HCT116 (cell line): ENCODE results near the gene ARHGAP35.

Source experiments
- CTCF ChIP-seq, 3 experiments: fragments of 200-600 bp in 1 of 3; sonication (generic) in 1 of 3; IDR thresholded peaks in 2 of 3; conservative IDR thresholded peaks in 1 of 3; 2 replicates each; pipeline ENCODE4 v1.5.1; 2012 to 2017; ENCODE audit warnings: low read depth in 2 of 3, low read length in 2 of 3, antibody characterized with exemption in 1 of 3, borderline replicate concordance in 1 of 3, control low read depth in 1 of 3, mild to moderate bottlenecking in 1 of 3, mixed read lengths in 1 of 3, mixed run types in 1 of 3, moderate library complexity in 1 of 3; ENCODE audit not compliant: insufficient read depth in 1 of 3
- ELF1 ChIP-seq: IDR thresholded peaks from 2 replicates; pipeline ENCODE4 v1.6.1; 2012; ENCODE audit warnings: low read depth, borderline replicate concordance
- EZH2 ChIP-seq: fragments of 200-600 bp; sonication (generic); IDR thresholded peaks from 2 replicates; pipeline ENCODE4 v1.6.1; 2017; ENCODE audit warnings: antibody characterized with exemption, mixed run types
- JUND ChIP-seq: IDR thresholded peaks from 2 replicates; pipeline ENCODE4 v1.6.1; 2012
- POLR2A ChIP-seq: IDR thresholded peaks from 2 replicates; pipeline ENCODE4 v1.7.0; 2011; ENCODE audit warnings: borderline replicate concordance; ENCODE audit not compliant: insufficient read depth, insufficient read length; ENCODE audit errors: extremely low read depth
- POLR2AphosphoS5 ChIP-seq: IDR thresholded peaks from 2 replicates; pipeline ENCODE4 v1.6.1; 2011; ENCODE audit warnings: mild to moderate bottlenecking, low read depth, low read length, moderate library complexity
- SIN3A ChIP-seq: IDR thresholded peaks from 2 replicates; pipeline ENCODE4 v1.6.1; 2012; ENCODE audit warnings: low read depth
- SP1 ChIP-seq: IDR thresholded peaks from 2 replicates; pipeline ENCODE4 v1.6.1; 2012; ENCODE audit warnings: low read depth
- TCF7L2 ChIP-seq: IDR thresholded peaks from 2 replicates; pipeline ENCODE4 v1.7.0; 2011; ENCODE audit warnings: borderline replicate concordance, inconsistent platforms; ENCODE audit not compliant: insufficient read depth, insufficient read length; ENCODE audit errors: extremely low read depth
- YY1 ChIP-seq: IDR thresholded peaks from 2 replicates; pipeline ENCODE4 v1.6.1; 2011; ENCODE audit warnings: low read length, low read depth, moderate library complexity, mild to moderate bottlenecking; ENCODE audit not compliant: insufficient replicate concordance; ENCODE audit errors: extremely low read depth
- ZBTB33 ChIP-seq: IDR thresholded peaks from 2 replicates; pipeline ENCODE4 v1.6.1; 2011; ENCODE audit warnings: mild to moderate bottlenecking, low read length, moderate library complexity; ENCODE audit not compliant: insufficient replicate concordance; ENCODE audit errors: extremely low read depth
- ZNF274 ChIP-seq: fragments of 200-500 bp; sonication (Bioruptor generic); IDR thresholded peaks from 2 replicates; pipeline ENCODE4 v1.6.1; 2014; ENCODE audit warnings: mild to moderate bottlenecking, low read depth, low read length, inconsistent platforms
- TF ChIP-seq, protein P1 (sequence below): IDR thresholded peaks from 2 replicates; pipeline ENCODE4 v1.6.1; 2012

GRCh38 chr19:46850228-46851203 is 10.3 kb upstream of the ARHGAP35 start, which contains the start of gene AP2S1:
- TF ChIP-seq JUND (no peak; the same call in 1 of the 2 replicates), YY1 (peak; percentile 81), CTCF (IDR thresholded peaks at IDR 0.05 in 2 of 3, conservative IDR thresholded peaks at IDR 0.05 in 1 of 3; ENCODE audit: borderline replicate concordance in 1 of 3, insufficient read depth in 1 of 3, low read depth in 2 of 3, low read length in 2 of 3) (no peak), ZNF274 (no peak), EZH2 (no peak), SIN3A (peak; percentile 85; the same call in 1 of the 2 replicates), ZBTB33 (peak; percentile 85), POLR2AphosphoS5 (peak; percentile 78), POLR2A (peak; percentile 97), SP1 (peak; percentile 82), ELF1 (no peak; the same call in 1 of the 2 replicates), TCF7L2 (no peak)
- TF ChIP-seq, protein P1, sequence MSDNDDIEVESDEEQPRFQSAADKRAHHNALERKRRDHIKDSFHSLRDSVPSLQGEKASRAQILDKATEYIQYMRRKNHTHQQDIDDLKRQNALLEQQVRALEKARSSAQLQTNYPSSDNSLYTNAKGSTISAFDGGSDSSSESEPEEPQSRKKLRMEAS = peak; percentile 69
